Stomach (tissue), 4 donors: Measurements from ENCODE around the gene KIAA1958.

Experiments used
- CTCF ChIP-seq, 7 experiments: fragments of 450-650 bp in 4 of 7; fragments of 200-600 bp in 3 of 7; sonication (generic) in 3 of 7; IDR thresholded peaks; one replicate each; pipeline ENCODE4 v1.5.1; 2016 to 2019; ENCODE audit warnings: antibody characterized with exemption in 7 of 7, control low read depth in 2 of 7, mild to moderate bottlenecking in 1 of 7
- EP300 ChIP-seq: sonication (generic); formaldehyde crosslinking; IDR thresholded peaks from one replicate; pipeline ENCODE4 v1.6.1; 2017; ENCODE audit warnings: antibody characterized with exemption
- POLR2A ChIP-seq, 4 donors: fragments of 450-650 bp; IDR thresholded peaks; one replicate each; pipeline ENCODE4 v1.6.1; 2016; ENCODE audit warnings: antibody characterized with exemption in 4 of 4, control low read depth in 2 of 4, mild to moderate bottlenecking in 1 of 4, moderate library complexity in 1 of 4
- POLR2AphosphoS5 ChIP-seq, 3 donors: sonication (generic); formaldehyde crosslinking; IDR thresholded peaks; one replicate each; pipeline ENCODE4 v1.6.1; 2016; ENCODE audit warnings: antibody characterized with exemption in 3 of 3

GRCh38 chr9:112648624-112649023 lies 162.0 kb downstream of the KIAA1958 start:
- no peak for TF ChIP-seq CTCF (IDR thresholded peaks at IDR 0.05)
- TF ChIP-seq POLR2A (IDR thresholded peaks at IDR 0.05) = no peak
- no peak for TF ChIP-seq POLR2AphosphoS5 (IDR thresholded peaks at IDR 0.05)
- no peak for TF ChIP-seq EP300
